SKM-1 treated with dmso at 0.1 percent for 144 hours (cell line): ENCODE measurements around the gene GPR151.
"Not testable (repeated sequence)": the region's sequence is repeated elsewhere in the genome, so short reads cannot be mapped to it uniquely, and the experiment has no call there.

Experiments used
- DNase-seq: peaks from one replicate; lab custom pipeline; 2025; ENCODE audit not compliant: unreplicated experiment; lab: John Stamatoyannopoulos, UW

The GPR151 gene

GRCh38 chr5:146516151-146516475 is at the start of gene GPR151:
Gene GPR151, minus strand, starts transcription at chr5:146516190. Its CDS starts 77 bp downstream, at chr5:146516113.
- no peak for DNase-seq

- no peak for DNase-seq
These were observed 48.2 kb upstream of the GPR151 start for GRCh38 chr5:146564007-146564762.

- DNase-seq: no peak
These were observed 46.5 kb upstream of the GPR151 start for GRCh38 chr5:146562461-146562860.

GRCh38 chr5:146561711-146562110 is 45.7 kb upstream of the GPR151 start:
- DNase-seq: no peak

- no peak for DNase-seq
These were observed 44.3 kb upstream of the GPR151 start for GRCh38 chr5:146560205-146560812.

GRCh38 chr5:146556884-146557283 is 40.9 kb upstream of the GPR151 start:
- not testable (repeated sequence) for DNase-seq

GRCh38 chr5:146553446-146553845 is 37.5 kb upstream of the GPR151 start:
- no peak for DNase-seq

- DNase-seq: no peak
These were observed 33.6 kb upstream of the GPR151 start for GRCh38 chr5:146549615-146550014.

- no peak for DNase-seq
These were observed 32.9 kb upstream of the GPR151 start for GRCh38 chr5:146548781-146549449.

GRCh38 chr5:146544232-146544631 is 28.2 kb upstream of the GPR151 start:
- no peak for DNase-seq

- DNase-seq: peak; percentile 53
These were observed 26.2 kb upstream of the GPR151 start for GRCh38 chr5:146541958-146542849.

- DNase-seq: no peak
These were observed 24.4 kb upstream of the GPR151 start for GRCh38 chr5:146540414-146540813.

- DNase-seq: no peak
These were observed 24.0 kb upstream of the GPR151 start for GRCh38 chr5:146539973-146540372.

GRCh38 chr5:146538432-146538831 is 22.4 kb upstream of the GPR151 start:
- DNase-seq: no peak

GRCh38 chr5:146533882-146534281 is 17.9 kb upstream of the GPR151 start:
- no peak for DNase-seq

- peak; percentile 56 for DNase-seq
These were observed 17.4 kb upstream of the GPR151 start for GRCh38 chr5:146533260-146533857.

- DNase-seq: no peak
These were observed 14.0 kb upstream of the GPR151 start for GRCh38 chr5:146529984-146530383.

GRCh38 chr5:146528236-146528635 is 12.2 kb upstream of the GPR151 start:
- no peak for DNase-seq

- DNase-seq: no peak
These were observed 11.8 kb upstream of the GPR151 start for GRCh38 chr5:146527785-146528184.

GRCh38 chr5:146523698-146524097 is 7.7 kb upstream of the GPR151 start:
- DNase-seq: no peak
